GM23338 (cell line): ENCODE results near the gene FBLN2.

Source experiments
- EZH2 ChIP-seq: fragments of 200-600 bp; sonication (generic); IDR thresholded peaks from one replicate; pipeline ENCODE4 v1.8.0; 2017; ENCODE audit warnings: antibody characterized with exemption, mild to moderate bottlenecking, low read depth; ENCODE audit not compliant: unreplicated experiment
- EZH2phosphoT487 ChIP-seq: fragments of 200-600 bp; sonication (generic); IDR thresholded peaks from one replicate; pipeline ENCODE4 v1.8.1; 2018; ENCODE audit warnings: antibody characterized with exemption; ENCODE audit not compliant: unreplicated experiment
- JUNB ChIP-seq: IDR thresholded peaks from one replicate; pipeline ENCODE4 v1.6.1; 2016; ENCODE audit warnings: antibody characterized with exemption; ENCODE audit not compliant: unreplicated experiment
- NANOG ChIP-seq: IDR thresholded peaks from 2 replicates; pipeline ENCODE4 v1.6.1; 2016; ENCODE audit warnings: antibody characterized with exemption, borderline replicate concordance
- POLR2AphosphoS5 ChIP-seq: IDR thresholded peaks from 2 replicates; pipeline ENCODE4 v1.6.1; 2016; ENCODE audit warnings: antibody characterized with exemption, low read depth
- ZNF331 ChIP-seq: fragments of 250-450 bp; sonication (Bioruptor Pico); IDR thresholded peaks from 2 replicates; pipeline ENCODE4 v1.5.0; 2020; ENCODE audit warnings: low read depth, mild to moderate bottlenecking, moderate library complexity
- TF ChIP-seq, protein P1 (sequence below), 2 experiments: fragments of 200-600 bp in 1 of 2; sonication (generic) in 1 of 2; conservative IDR thresholded peaks; 2 replicates each; pipeline versions ENCODE4 v1.5.1 to v1.6.1; 2016 to 2017; ENCODE audit warnings: antibody characterized with exemption in 2 of 2, low read depth in 2 of 2, mild to moderate bottlenecking in 2 of 2, moderate library complexity in 1 of 2
- TF ChIP-seq, protein P2 (sequence below): IDR thresholded peaks from one replicate; pipeline ENCODE4 v1.6.1; 2018; ENCODE audit warnings: antibody characterized with exemption; ENCODE audit not compliant: unreplicated experiment

DNA sequence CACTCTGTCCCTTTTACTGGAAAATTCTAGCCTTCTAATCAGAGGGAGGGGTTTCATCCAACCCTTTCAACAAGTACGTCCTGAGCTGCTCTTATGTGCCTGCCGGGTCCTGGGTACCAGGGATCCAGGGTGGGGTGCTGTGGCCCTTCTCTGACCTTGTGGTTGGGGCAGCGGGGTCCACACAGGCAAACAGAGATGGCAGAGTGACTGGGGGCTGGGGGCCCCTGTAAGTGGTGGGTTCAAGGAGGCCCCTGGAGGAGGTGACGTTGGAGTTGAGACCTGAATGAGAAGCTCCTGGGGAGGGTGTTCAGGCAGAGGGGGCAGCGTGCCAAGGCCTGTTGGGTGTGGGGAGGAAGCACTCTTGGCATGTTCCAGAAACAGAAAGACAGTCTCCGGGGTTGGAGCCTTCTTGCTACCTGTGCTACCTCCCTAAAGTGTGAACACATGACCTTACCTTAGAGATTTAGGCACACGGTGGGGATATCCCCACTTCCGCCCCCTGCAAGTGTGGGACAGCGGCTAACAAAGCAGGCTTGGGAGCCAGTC is 78.1 kb downstream of the FBLN2 start:
- TF ChIP-seq, protein P1, sequence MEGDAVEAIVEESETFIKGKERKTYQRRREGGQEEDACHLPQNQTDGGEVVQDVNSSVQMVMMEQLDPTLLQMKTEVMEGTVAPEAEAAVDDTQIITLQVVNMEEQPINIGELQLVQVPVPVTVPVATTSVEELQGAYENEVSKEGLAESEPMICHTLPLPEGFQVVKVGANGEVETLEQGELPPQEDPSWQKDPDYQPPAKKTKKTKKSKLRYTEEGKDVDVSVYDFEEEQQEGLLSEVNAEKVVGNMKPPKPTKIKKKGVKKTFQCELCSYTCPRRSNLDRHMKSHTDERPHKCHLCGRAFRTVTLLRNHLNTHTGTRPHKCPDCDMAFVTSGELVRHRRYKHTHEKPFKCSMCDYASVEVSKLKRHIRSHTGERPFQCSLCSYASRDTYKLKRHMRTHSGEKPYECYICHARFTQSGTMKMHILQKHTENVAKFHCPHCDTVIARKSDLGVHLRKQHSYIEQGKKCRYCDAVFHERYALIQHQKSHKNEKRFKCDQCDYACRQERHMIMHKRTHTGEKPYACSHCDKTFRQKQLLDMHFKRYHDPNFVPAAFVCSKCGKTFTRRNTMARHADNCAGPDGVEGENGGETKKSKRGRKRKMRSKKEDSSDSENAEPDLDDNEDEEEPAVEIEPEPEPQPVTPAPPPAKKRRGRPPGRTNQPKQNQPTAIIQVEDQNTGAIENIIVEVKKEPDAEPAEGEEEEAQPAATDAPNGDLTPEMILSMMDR (conservative IDR thresholded peaks at IDR 0.05; ENCODE audit: low read depth in 2 of 2), result no peak
- TF ChIP-seq EZH2phosphoT487 (no peak), EZH2 (no peak), POLR2AphosphoS5 (no peak), JUNB (no peak), ZNF331 (no peak), NANOG (no peak)
- TF ChIP-seq, protein P2, sequence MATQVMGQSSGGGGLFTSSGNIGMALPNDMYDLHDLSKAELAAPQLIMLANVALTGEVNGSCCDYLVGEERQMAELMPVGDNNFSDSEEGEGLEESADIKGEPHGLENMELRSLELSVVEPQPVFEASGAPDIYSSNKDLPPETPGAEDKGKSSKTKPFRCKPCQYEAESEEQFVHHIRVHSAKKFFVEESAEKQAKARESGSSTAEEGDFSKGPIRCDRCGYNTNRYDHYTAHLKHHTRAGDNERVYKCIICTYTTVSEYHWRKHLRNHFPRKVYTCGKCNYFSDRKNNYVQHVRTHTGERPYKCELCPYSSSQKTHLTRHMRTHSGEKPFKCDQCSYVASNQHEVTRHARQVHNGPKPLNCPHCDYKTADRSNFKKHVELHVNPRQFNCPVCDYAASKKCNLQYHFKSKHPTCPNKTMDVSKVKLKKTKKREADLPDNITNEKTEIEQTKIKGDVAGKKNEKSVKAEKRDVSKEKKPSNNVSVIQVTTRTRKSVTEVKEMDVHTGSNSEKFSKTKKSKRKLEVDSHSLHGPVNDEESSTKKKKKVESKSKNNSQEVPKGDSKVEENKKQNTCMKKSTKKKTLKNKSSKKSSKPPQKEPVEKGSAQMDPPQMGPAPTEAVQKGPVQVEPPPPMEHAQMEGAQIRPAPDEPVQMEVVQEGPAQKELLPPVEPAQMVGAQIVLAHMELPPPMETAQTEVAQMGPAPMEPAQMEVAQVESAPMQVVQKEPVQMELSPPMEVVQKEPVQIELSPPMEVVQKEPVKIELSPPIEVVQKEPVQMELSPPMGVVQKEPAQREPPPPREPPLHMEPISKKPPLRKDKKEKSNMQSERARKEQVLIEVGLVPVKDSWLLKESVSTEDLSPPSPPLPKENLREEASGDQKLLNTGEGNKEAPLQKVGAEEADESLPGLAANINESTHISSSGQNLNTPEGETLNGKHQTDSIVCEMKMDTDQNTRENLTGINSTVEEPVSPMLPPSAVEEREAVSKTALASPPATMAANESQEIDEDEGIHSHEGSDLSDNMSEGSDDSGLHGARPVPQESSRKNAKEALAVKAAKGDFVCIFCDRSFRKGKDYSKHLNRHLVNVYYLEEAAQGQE, result no peak
